HTR-8/SVneo (cell line): ENCODE measurements around the gene LRPAP1.

Source experiments
- DNase-seq: peaks from one replicate; pipeline ENCODE4 v3.0.0; 2011; ENCODE audit warnings: low spot score, mixed read lengths; ENCODE audit not compliant: insufficient read length
- FAIRE-seq: peaks from 2 replicates; lab custom pipeline; 2011; peaks lifted over from hg19 to GRCh38; lab: Jason Lieb, UNC

LRPAP1 gene

DNA sequence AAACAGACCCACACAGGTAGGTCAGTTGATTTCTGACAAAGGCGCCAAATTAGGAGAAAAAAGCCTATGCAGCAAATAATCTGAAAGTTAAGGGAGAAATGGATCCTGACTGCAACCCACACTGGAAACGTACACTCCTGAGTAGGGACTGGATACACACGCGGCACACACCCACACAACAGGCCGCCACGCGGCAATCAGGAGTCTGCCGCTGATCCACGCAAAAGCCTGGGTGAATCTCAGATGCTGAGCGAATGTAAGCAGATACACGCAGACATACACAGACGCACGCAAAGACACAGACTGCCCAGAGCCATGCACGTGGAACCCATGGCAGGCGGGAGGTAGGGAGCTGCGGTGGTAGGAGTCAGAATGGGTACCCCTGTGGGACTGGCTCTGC is 21.7 kb downstream of the LRPAP1 start:
- FAIRE-seq (no peak), DNase-seq (no peak)

DNA sequence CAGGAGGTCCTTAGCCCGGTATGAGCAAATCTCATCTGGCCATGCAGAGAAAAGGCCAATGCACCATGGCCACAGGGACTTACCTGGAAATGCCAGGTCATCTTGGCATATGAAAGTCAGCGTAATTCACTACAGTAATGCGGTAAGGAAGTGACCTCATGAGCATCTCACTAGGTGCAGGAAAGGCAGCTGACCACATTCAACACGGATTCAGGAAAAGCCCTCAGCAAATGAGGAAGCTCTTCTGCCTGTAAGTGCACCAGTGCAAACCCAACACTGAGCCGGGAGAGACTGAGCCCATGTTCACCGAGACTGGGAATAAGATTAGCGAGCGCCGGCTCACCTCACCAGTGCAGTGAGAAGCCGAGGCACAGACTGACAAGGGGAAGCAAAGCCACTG is 23.7 kb downstream of the LRPAP1 start:
- FAIRE-seq (no peak), DNase-seq (no peak)

DNA sequence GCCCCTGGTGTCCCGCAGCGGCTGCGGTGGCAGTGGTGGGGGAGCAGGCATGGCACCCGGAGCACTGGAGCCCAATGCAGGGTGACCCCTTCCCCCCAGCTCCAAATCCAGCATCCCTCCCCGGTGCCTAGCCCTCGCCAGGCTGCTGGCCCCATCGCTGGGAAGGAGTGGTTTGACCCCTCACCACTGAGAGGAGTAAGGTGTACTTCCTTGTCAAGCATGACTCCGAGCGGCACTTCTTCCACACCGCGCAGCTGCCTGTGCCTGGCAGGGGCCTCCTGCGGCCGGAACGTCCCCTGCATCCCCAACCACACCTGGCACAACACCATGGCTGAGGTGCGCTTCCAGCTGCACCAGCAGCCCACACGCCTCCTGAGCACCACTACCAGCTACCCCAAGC is 27.0 kb downstream of the LRPAP1 start:
- FAIRE-seq (no peak), DNase-seq (no peak)

DNA sequence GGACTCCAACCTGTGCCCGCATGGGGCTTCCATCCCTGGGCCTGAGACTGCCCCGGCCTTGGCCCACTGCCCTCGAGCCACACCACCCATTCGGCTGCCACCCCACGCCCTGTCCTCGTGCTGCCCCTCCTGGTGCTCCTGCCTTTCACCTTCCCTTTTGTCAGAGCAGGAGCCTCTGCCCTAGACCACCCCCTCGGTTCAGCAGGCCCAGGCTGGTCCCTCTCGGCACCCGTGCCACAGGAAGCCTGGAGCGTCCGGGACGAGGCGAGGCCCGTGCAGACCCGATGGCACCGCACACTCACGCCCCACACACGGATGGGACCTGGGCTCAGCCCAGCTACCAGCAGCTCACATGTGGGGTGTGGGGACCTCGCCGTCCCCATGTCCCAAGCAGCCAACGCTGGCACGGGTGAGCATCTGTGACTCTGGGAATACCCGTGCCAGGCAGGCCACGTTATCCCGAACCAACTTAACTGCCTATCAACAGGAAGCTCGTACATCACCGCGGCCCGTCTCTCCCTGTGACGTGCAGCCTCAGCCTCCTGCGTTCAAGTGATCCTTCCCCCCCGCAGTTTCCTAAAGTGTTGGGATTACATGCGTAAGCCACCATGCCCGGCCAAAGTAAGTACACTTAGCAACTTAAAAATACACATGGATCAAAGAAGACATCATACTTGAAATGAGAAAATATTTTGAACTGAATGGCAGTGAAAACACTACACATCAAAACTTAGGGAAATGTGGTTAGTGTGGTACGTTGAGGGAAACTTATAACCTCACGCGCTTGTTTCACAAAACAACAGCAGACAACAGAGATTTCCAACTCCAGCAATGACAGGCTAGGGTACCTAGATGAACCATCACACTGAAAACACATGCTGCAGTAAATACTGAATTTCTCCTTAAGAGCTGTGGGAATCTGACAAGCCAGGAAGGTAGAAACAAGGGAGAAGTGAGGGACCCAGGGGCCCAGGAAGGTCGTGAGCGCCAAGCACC is 29.0 kb downstream of the LRPAP1 start:
- FAIRE-seq = no peak
- DNase-seq = no peak

DNA sequence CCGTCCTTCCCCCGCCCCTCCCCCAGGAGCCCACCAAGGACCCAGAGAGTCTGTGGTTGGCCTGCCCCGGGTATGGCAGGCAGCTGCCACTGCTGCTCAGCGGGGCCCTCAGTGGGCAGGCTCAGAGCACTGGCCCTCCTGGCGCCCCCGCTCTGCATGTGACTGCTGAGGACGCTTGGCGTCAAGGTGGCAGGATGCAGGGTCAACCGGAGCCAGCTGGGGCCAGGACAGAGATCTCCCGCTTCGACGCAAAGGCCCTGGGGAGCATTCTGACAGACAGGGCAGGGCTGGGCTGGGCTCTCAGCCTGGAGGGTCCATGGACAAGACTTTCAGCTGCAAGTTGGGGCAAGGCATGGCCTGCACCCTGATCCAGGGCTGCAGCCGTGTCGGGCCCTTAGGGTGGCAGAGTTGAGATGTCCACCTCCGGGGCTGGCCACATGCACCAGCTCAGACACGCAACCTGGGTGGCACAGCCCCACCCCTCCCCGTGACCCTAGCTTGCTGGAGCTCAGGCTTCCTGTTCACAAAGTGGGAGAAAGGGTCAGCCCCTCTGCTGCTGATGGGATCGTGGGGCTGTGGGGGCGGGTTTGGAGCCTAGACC is 30.3 kb downstream of the LRPAP1 start:
- DNase-seq (no peak), FAIRE-seq (no peak)

DNA sequence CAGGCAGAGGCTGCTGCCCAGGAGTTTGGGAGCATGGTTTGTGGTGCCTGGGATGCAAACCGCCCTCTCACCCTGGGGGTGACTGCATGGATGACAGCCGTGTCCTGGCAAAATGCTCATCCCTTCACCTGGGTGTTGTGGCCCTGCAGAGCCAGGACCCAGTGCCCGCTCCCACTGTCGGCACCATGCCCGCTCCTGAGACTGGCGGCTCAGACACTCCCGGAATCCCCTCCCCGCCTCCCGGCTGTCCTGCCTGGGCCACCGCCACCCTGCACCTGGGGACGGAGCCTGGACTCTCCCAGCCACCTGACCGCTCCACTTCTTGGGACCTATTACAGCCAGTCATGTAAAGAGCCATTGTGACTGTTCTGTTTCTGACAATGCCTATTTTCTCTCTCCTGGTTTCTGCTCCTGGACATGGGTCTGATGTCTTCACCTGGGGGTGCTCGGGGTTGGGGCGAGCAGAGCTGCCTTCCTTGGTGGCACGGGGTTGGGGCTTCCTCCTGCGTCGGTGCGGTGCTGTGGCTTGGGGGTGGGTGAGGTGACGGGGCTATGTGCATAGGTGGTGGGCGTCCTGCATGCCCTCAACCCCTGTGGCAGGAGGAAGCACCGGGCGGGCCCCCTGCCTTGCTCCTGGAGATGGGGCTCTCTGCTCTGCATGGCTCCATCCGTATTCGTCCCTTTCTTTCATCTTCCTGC is 30.9 kb downstream of the LRPAP1 start:
- no peak for DNase-seq
- FAIRE-seq = no peak

DNA sequence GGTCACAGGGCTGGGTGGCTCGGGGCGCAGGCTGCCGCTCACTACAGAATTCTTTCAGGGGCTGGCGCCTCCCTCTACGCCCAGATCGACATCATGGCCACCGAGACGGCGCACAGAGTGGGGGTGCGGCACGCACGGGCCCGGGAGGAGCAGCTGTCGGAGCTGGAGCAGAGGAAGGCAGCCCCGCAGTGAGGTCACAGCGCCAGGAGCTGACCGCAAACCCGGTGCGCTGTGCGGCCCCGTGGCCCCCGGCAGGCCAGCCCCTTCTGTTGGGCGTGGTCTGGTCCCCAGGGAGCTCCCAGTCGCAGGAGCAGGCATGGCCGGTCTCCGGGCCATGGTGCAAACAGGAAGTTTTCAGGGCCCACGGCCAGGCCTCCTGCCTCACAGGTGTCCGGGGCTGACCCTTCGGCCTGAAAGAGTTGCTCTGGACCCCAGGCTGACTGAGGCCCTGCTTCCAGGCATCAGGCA is 31.6 kb downstream of the LRPAP1 start:
- FAIRE-seq (no peak), DNase-seq (no peak)

DNA sequence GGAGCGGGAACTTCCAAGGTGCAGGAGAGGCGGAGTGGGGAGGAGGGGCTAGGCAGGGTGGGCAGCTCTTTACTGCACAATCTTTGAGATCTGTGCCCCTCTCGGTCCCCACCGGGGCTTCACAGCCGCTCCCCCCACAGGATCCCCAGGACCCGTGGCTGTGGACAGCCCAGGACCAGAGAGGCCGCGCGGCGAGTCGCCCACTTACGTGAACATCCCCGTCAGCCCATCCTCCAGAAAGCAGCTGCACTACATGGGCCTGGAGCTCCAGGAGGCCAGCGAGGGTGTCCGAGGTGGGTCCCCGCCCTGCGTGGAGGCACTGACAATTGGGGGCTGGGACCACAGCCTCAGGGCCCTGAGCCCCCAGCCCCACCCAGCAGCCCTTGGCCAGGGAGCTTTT is 32.1 kb downstream of the LRPAP1 start:
- no peak for FAIRE-seq
- DNase-seq = no peak

DNA sequence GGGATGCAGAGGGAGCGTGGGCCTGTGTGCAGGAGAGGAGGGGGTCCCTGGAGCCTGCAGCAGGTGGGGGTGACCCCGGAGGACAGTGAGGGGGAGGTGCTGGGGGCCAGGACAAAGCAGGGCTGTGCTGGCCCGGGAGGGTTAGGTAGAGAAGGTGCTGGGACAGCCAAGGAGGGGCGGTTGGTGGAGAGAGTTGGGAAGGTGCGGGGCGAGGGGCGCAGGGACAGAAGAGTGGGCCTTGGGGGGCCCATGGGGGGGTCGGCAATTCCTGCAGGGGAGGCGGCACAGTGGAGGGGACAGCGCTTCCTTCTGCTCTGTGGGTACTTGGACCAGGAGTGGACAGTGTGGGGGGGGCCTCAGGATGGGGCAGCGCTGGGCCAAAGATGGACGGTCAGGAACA is 32.5 kb downstream of the LRPAP1 start:
- FAIRE-seq (no peak), DNase-seq (no peak)

DNA sequence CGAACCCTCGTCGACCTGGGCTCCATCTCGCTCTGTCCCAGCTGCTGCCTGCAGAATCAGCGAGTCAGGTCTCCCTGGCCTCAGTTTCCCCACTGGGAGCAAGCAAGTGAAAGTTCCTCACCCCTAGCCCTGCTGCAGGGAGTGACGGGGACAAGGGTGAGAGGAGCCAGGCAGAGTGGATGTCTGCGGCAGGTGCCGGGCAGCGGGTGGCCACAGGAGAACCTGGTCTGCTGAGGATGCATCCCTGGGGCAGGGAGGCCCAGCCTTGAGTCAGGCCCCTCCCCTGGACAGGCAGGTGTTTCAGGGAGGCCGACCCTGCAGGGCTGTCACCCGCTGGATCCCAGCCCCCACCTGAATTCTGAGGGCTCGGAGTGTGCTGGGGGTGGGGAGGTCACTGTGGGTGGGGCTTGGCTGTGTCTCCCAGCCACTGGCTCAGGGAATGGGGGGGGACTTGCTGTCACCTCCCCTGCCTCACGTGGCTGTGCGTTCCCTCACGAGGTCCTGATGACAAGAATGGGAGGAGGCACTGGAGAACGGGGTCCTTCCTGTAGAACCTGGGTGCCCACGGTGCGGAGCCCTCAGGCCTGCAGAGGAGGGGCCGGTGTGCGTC is 33.2 kb downstream of the LRPAP1 start:
- FAIRE-seq (no peak), DNase-seq (no peak)

DNA sequence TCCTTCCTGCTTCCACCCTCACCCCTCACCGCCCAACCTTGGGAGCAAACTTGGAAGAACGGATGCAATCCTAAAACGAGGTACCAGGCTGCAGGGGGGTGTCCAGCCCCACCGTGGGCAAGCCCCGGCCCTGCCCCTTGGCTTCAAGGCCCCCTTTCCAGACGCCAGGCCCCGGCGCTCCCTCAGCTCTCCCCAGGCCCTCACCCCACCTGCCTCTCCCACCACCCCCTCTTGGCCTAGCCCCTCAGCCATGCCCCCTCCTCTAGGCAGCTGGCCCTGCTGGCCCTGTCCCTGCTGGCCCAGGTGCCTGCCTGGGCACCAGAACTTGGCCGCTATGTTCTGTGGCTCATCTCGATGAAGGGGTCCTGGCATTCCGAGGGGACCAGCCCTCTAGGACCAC is 33.8 kb downstream of the LRPAP1 start:
- FAIRE-seq (no peak), DNase-seq (no peak)

DNA sequence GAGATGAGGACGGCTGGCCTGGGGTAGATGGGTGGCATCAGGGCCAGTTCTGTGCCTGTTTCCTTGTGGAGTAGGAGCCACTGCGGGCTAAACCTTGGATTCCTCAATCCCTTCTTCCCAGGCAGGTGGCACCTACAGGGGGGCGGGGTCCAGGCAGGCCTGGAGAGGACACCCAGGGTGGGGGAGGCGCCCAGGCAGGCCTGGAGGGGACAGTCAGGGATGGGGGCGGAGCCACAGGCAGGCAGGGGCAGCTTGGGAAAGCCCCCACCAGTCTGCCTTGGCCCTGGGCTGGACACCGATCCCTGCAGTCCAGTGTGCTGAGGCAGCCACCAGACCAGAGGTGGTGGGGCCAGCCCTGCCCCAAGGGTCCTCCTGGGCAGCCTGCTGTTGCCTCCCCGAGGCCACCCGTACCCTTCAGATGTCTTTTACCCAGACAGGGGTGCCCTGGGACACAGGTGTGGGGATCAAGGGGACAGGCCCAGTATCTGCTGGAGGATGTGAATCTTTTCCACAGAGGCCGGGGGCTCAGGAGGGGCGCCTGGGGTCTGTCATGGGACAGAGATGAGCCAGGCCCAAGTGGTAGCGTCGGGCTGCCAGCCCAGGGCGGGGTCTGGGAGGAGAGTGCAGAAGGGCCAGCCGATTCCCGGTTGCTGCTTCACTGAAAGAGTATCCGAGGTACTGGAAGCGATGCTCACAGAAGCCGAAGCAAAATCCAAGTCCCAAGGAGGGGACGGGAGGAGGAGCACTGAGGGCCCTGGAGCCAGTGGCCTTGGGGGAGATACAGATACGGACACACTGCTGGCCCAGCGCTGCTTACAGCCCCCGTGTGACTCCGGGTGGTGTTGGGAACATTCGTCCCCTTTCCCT is 34.5 kb downstream of the LRPAP1 start:
- DNase-seq (no peak), FAIRE-seq (no peak)

DNA sequence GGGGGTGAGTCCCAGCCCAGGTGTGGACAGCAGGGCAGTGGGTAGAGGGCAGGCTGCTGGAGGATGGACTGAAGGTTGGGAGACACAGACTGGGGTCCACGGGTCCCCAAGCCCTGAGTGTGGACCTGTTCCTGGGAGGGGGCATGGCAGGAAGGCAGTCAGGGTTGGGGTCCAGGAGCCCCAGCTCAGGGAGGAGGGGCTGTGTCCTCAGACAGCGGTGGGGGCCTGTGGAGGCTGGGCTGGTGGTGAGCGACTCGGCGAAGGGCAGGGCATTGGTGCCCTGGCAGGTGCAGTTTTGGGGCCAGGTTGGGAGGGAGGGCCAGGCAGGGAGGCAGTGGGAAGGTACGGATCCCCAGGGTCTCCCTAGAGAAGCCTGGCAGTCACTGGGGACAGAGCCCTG is 35.1 kb downstream of the LRPAP1 start:
- DNase-seq = no peak
- FAIRE-seq = no peak

DNA sequence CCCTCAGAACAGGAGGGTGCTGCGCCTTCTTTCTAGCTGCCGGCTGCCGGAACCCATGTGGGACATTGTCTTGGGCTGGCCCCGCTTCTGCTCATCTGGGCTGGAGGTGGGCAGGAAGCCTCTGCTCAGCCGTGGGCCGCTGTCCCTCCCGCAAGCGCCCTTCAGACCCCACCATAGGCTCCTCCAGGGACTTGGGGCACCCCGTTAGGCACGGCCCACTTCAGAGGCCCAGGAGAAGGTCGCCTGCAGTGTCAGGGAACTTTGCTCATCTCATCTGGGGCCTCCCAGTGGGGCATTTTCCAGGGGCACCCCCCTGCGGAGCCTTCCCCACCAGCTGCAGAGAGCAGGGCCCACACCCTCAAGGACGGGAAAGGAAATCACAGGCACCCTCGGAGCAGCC is 36.2 kb downstream of the LRPAP1 start:
- no peak for FAIRE-seq
- no peak for DNase-seq

DNA sequence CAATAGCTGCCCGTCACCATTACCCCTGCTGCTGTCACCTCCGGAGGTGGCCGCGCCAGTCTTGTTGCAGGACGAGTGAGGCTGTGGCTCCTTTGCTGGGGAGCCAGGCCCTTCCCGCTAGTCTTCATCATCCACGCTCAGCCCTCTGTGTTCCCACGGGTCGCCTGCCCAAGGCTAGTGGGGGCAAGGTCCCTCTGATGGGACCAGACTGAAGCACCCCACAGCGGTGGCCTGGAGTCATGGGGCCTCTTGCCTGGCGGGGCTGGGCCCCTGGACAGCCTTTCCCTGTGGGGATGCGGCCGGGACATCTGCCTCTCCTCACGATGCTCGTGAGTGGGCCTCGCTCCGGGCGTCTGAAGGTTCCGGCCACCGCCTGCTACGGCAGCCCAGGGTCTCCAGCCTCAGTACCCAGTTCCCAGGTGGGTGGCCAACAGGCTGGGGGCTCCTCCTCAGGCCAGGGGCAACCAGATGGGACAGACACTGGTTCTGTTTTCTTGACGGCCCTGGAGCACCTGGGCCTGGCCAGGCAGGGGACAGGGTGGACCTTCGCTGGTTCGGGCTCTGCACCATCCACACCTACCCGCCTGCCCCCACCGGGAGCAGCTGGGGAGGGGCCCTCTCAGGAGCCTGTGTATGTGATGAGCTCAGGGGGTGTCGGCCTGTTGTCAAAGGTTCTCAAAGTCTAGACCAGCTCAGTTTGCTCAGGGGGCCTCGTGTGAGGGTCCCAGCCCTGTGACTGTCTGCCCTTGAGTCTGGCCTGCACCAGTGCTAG is 36.8 kb downstream of the LRPAP1 start:
- no peak for FAIRE-seq

DNA sequence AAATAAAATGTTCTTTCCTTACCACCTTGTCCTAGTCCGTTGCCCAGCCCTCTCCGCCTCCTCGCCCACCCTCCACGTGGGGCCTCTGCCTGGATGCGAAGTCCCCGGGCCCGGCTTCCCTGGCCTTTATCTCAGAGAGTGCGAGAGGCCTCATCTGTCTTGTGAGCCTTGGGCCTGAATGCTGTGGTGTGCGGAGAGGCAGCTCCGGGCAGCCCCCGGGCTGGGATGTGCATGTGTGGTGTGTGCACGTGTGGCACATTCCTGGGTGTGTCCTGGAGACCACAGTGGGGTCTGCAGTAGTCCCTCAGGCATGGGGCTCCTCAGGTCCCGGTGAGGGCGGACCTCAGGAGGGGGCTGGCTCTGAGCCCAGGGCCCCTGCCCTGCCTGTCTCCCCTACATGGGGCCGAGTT is 37.8 kb downstream of the LRPAP1 start:
- DNase-seq = no peak
- FAIRE-seq = no peak

More for the DNA sequence above, 36.8 kb downstream of the LRPAP1 start:
- DNase-seq = no peak

DNA sequence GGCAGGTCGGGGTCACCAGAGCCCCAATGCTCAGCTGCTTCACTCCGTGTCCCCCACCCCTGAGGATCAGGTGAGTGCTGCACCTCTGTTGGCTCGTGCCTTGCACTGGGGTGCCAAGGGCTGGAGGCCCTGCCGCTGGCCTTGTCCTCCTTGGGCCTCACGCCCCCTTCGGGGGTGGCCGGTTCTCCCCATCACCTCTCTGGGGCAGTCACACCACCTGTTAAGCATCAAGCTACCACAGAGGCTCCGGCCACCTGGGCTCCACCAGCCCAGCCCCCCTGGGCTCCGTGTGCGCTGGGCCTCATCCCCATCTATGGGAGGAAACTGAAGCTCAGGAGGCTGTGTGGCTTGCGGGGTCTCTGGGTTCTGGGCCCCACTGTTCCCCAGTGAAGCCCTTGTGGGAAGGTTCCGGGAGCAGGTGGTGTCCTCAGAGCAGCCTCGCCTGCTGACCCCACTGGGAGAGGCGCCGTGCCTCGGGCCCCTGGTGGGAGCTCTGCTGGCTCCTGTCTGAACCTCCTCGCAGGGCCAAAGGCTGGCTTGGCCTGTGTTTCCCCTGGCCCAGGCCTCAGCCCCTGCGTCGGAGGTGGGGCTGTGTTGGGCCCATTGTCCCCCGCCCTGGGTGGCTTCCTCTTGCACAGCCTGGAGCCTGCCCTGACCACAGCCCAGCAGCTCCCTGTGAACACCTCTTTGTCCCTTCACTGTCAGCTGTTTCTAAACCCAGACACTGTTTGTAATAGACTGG is 38.3 kb downstream of the LRPAP1 start:
- FAIRE-seq = no peak
- DNase-seq = no peak
